Stimulated activated naive CD4-positive, alpha-beta T cell treated with Interleukin-2 at 50 U/mL for 16 hours (primary cell): Measurements from ENCODE around the gene USP30.
"Not testable (repeated sequence)": the region's sequence is repeated elsewhere in the genome, so short reads cannot be mapped to it uniquely, and the experiment has no call there.

Experiments used
- DNase-seq: peaks from one replicate; lab custom pipeline; 2025; lab: John Stamatoyannopoulos, UW

The USP30 gene, protein sequence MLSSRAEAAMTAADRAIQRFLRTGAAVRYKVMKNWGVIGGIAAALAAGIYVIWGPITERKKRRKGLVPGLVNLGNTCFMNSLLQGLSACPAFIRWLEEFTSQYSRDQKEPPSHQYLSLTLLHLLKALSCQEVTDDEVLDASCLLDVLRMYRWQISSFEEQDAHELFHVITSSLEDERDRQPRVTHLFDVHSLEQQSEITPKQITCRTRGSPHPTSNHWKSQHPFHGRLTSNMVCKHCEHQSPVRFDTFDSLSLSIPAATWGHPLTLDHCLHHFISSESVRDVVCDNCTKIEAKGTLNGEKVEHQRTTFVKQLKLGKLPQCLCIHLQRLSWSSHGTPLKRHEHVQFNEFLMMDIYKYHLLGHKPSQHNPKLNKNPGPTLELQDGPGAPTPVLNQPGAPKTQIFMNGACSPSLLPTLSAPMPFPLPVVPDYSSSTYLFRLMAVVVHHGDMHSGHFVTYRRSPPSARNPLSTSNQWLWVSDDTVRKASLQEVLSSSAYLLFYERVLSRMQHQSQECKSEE

GRCh38 chr12:109052414-109053323, at the start of gene USP30:
USP30 (plus strand) TSS chr12:109052576; CDS start chr12:109052679, 103 bp downstream.
- peak; percentile 75 for DNase-seq

- DNase-seq, result no peak
These were observed 48.4 kb upstream of the USP30 start for GRCh38 chr12:109004017-109004416.

GRCh38 chr12:109009766-109010165, 42.6 kb upstream of the USP30 start:
- no peak for DNase-seq

- no peak for DNase-seq
These were observed 42.1 kb upstream of the USP30 start for GRCh38 chr12:109010259-109010658.

DNA sequence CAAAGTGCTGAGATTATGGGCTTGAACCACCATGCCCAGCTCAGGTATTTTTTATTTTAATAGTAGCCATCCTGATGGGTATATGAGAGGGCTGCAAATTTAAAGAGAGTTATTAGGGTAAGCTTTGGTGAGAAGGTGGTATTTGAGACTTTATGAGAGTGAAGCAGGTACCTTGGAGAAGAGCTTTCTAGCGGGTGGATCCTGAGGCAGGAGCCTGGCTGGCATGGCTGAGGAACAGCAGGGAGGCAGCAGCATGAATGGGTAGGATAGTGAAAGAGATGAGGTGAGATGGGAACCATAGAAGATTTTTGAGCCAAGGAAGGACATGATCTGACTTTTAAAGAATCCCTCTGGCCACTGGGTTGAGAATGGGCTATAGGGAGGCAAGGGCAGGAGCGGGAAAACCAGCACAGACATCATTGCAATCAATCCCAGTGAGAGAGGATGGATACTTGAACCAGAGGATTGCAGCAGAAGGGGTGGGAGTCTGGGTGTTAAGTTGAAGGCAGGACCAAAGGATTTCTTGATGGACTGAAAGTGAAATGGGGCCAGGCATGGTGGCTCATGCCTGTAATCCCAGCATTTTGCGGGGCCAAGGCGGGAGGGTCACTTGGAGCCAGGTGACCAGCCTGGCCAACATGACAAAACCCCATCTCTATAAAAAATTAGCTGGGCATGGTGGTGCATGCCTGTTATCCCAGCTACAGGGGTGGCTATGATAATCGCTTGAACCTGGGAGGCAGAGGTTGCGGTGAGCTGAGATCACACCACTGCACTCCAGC, 37.2 kb upstream of the USP30 start:
- no peak for DNase-seq

DNA sequence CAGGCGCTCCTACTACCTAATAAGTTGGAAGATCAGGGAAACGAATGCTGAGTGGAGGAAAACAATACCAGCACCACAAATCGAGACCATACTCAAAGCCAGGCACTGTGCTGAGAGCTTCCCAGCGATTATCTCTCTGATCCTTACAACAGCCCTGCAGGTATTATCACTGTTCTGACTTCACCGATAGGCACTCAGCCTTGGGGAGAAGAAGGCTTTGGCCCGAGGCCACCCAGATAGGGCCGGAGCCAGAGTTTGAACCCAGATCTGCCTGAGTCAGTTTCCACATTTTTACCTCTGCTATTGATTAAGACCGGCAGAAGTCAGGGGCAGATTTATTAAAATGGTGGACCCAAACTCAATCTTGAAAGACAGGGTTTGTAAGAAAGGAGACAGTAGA, 36.4 kb upstream of the USP30 start:
- DNase-seq, result no peak

DNA sequence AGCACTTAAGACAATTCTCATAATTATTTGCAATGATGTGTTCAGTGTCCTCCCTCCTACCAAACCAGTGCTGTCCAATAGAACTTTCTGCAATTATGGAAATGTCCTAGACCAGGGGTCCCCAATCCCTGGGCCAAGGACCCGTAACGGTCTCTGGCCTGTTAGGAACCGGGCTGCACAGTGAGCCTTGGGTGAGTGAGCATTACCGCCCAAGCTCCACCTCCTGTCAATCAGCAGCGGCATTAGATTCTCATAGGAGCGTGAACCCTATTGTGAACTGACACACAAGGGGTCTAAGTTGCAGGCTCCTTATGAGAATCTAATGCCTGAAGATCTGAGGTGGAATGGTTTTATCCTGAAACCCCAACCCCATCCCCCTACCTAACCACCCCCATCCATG, 35.4 kb upstream of the USP30 start:
- no peak for DNase-seq

DNA sequence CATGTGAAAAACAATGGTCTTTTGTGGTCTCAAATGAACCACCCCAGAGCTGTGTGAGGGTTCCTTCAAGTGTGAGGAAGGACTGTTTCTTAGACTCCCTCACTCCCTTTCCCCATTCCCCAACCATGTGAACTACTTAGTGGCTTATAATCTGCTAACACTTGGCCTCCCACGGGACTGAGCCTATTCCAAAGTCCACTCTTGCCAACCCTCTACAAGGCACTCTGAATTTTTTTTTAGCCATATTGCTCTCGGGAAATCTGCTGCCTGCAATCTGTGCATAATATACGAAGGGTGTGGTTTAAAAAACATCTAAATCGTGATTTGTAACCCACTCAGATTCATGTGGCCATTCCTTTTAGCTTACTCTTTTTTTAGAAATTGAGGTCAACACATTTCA, 34.1 kb upstream of the USP30 start:
- DNase-seq, result no peak

DNA sequence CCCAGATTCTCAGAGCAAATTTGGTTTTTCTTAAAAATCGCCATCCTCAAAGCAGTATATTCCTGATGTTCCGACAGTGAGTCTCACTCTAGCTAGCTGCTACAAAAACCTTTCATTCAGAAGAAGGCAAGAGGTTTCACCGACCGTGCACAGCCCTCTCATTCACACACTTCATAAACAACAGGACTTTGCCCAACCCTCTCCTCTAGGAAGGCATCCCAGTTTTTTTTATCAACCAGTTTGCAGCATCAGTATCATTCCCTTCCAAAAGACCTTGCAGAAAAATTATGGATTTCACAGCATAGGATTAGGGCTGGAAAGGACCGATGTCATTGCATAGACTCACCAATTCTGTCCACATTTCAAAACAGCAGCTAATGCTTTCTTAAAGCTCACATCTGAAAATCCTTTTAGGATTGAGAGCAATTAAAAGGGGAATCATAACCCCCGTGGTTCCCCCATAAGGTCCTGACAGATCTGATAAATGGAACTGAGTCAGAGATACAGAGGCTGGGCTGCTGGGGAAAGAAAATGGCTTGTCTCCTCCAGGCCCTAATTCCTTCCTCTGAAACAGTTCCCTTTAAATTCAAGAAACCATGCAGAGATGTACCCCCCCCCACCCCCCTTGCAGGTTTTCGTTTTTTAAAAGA, 32.1 kb upstream of the USP30 start:
- DNase-seq, result no peak

GRCh38 chr12:109020796-109021380, 31.5 kb upstream of the USP30 start, which contains the start of gene SVOP:
SVOP (minus strand) TSS chr12:109021068; CDS start chr12:109020868, 200 bp downstream.
- peak; percentile 6 for DNase-seq

DNA sequence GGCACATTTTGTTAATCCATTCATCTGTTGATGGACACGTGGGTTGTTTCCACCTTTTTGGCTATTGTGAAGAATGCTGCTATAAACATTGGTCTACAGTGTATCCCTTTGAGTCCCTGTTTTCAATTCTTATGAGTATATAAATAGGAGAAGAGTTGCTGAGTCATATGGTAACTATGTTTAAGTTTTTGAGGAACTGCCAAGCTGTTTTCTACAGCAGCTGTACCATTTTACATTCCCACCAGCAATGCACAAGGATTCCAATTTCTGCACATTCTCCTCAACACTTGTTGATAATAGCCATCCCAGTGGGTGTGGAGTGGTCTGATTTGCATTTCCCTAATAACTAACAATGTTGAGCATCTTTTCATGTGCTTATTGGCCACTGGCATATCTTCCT, 24.6 kb upstream of the USP30 start:
- no peak for DNase-seq

GRCh38 chr12:109028624-109029023, 23.8 kb upstream of the USP30 start:
- DNase-seq, result not testable (repeated sequence)

DNA sequence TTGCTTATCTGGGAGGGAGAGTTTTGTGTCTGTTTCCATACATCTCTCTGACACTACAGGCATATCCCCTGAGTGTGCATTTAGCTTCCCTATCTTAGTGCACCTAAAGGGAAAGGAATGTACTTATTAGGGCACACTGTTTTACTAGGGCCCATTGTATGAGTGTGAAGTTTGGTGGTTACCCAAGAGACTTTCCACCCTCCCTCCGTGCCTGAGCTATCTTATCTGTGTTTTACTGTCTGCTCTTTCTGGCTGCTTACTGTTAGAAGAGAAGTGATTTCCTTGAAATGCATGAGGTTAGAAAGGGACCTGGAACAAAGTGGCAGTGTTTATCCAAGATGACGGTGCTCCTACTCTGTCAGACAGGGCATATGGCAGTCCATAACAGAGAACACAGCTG, 23.0 kb upstream of the USP30 start:
- DNase-seq, result no peak

DNA sequence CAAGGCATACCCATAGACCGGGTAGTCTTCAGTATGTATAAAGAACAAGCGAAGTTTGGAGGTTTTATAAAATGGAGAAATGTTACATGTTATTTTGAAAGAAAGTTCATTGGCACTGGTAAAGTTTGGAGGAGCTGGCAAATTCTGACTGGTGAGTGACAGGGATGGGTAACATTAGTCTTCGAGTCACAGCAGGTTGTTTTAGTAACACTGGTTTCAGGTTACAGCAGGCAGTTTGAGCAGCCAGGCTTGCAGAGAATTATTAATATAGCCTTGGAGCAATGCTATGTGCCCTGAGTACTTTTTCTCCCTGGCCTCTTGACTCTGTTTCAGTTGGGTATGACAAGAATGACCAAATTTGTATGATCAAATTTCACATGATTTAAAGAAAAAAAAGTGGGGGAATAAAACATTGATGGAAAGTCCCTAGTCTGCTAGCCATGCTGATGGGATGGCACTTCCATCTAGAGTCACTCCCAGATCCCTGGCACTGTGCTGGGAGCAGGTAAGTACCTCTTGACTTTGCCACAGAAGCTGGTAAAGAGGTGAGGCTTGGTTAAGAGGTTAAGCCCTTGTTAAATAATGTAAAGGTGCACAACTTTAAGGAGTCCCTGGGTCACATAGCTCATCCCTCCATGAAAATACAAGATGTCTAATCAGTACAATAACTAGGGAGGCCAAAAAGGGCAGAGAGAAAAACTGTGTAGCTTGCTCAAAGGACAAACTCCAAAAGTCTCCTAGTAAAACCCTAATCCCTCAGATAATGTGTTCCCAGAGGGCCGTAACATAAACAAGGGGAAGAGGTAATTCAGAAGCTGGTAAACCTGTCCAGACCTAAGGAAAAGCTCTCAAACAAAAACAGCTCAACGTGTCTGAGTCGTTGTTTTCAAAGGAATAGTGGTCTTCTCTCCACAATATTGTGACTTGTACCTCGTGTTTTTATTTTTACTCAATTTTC, 18.9 kb upstream of the USP30 start:
- DNase-seq, result no peak

GRCh38 chr12:109036975-109037374, 15.4 kb upstream of the USP30 start:
- no peak for DNase-seq

- DNase-seq, result no peak
These were observed 8.1 kb upstream of the USP30 start for GRCh38 chr12:109044241-109044640.

DNA sequence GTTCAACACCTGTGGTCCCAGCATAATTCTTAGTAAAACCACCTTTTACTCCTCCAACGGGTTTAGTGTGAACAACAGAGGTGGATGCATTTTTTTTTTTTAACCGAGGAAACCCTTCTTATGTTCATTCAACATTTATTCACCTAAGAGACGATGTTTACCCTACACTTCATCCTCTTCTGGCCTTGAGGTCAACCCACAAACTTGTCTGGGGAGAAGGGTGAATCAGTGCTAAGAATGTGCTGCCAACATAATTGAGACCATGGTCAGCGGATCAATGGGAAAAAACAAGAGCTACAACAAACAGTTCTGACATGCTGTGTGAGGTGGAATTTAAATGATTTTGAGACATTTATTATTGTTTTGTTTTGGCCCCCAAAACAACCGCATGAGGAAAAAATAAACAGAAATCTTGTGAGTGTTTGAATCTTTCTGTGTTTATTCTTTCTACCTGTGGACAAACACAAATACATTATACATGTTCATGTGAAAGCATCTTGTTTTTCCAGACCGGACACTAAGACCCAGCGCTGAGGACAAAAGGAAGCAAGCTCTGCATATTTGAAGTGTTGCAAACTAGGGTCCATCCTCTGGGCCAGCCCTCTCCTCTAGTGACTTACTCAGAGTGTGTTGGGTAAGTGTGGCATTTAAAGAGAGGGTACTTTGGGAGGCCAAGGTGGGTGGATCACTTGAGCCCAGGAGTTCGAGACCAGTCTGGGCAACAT, 5.1 kb upstream of the USP30 start:
- no peak for DNase-seq

DNA sequence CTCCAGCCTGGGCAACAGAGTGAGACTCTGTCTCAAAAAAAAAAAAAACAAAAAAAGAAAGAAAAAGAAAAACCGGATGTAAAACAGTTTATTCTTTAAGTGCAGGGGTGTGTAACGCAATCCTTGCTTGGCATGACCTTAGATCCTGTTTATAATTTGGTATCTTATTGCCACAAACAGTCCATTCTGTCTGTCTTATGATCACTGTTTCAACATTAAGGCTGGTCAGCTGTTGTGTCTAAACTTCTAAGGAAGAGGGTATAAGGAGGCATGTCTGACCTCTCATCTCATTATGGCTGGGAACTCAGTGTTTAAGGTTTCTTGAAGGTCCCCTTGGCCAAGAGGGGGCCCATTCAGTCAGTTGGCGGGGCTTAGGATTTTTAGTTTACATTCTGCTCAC, 3.7 kb upstream of the USP30 start:
- not testable (repeated sequence) for DNase-seq

GRCh38 chr12:109049794-109050193, 2.6 kb upstream of the USP30 start:
- DNase-seq, result not testable (repeated sequence)
